Measurements from ENCODE around the gene DNAJC5.

Gene DNAJC5

DNA sequence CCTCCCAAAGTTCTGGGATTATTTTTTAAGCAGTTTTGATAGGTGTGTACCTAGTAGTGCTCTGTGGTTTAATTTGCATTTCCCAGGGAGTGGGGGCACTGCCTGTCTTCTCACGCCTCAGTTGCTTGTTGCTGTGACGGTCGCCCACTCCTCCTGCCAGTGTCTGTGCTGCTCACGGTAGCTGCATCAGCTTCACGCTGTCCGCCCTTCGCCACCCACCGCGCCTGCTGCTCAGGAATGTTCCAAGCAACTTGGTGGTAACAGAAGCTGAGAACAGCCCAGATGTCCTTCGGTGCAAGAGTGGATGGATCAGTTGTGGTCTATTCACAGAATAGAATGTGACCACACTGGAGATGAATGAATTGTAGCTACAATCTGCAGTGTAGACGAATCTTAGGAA is 22.9 kb downstream of the DNAJC5 start:
- no peak overlapping the region for H2AFZ ChIP-seq (ENCODE audit: low read length)
- H4K20me1 ChIP-seq (ENCODE audit: insufficient read depth, low read length) = no peaks in the 10 kb centered on the region
- H3K4me2 ChIP-seq (ENCODE audit: low read length) = peak overlapping the region; percentile 40
- peak overlapping the region; percentile 78 for H3K27ac ChIP-seq (ENCODE audit: low read depth, low read length, poor library complexity, severe bottlenecking)
- H3K79me2 ChIP-seq (ENCODE audit: insufficient read depth, low read length) = peaks cover 16% of the 10 kb centered on the region
- H3K9me2 ChIP-seq (ENCODE audit: low read depth, low read length) = no peaks in the 10 kb centered on the region
- peaks cover 16% of the 10 kb centered on the region; the same call in 1 of the 2 replicates for H3K36me3 ChIP-seq (ENCODE audit: insufficient read depth, low read length)
- H3K4me1 ChIP-seq (ENCODE audit: insufficient read depth, low read length, severe bottlenecking) = peaks cover 30% of the 10 kb centered on the region
- TF ChIP-seq, protein P1, sequence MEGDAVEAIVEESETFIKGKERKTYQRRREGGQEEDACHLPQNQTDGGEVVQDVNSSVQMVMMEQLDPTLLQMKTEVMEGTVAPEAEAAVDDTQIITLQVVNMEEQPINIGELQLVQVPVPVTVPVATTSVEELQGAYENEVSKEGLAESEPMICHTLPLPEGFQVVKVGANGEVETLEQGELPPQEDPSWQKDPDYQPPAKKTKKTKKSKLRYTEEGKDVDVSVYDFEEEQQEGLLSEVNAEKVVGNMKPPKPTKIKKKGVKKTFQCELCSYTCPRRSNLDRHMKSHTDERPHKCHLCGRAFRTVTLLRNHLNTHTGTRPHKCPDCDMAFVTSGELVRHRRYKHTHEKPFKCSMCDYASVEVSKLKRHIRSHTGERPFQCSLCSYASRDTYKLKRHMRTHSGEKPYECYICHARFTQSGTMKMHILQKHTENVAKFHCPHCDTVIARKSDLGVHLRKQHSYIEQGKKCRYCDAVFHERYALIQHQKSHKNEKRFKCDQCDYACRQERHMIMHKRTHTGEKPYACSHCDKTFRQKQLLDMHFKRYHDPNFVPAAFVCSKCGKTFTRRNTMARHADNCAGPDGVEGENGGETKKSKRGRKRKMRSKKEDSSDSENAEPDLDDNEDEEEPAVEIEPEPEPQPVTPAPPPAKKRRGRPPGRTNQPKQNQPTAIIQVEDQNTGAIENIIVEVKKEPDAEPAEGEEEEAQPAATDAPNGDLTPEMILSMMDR (IDR thresholded peaks at IDR 0.05; ENCODE audit: low read length) = no peak
- TF ChIP-seq EZH2 (IDR thresholded peaks at IDR 0.05; ENCODE audit: borderline replicate concordance, low read length) = no peak
- no peaks in the 10 kb centered on the region for H3K9me3 ChIP-seq (ENCODE audit: low read length)
- H3F3A ChIP-seq (ENCODE audit: insufficient read depth, low read length) = no peaks in the 10 kb centered on the region
- peak overlapping the region; percentile 0; the same call in 1 of the 2 replicates for H3K9ac ChIP-seq (ENCODE audit: low read length)
- H3K27me3 ChIP-seq (ENCODE audit: insufficient read depth, low read length) = no peaks in the 10 kb centered on the region
- H3K4me3 ChIP-seq (ENCODE audit: low read depth, low read length, poor library complexity, severe bottlenecking) = no peak overlapping the region

DNA sequence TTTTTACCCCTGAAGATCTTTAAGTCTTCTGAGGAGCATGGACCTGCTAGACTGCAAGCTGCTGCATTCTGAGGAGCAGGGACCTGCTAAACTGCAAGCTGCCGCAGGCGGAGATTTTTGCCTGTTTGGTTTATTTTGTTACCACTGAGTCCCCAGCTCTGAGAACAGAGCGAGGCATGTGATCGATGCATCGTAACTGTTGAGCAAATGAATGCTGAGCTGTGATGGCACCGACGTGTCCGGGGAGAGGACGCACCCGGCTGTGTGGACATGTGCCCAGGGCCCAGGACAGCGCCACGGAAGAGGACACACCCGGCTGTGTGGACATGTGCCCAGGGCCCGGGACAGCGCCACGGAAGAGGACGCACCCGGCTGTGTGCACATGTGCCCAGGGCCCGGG is 24.2 kb downstream of the DNAJC5 start:
- H3K27me3 ChIP-seq (ENCODE audit: insufficient read depth, low read length) = no peaks in the 10 kb centered on the region
- no peaks in the 10 kb centered on the region for H3K9me3 ChIP-seq (ENCODE audit: low read length)
- H3F3A ChIP-seq (ENCODE audit: insufficient read depth, low read length) = no peaks in the 10 kb centered on the region
- H3K27ac ChIP-seq (ENCODE audit: low read depth, low read length, poor library complexity, severe bottlenecking) = peak overlapping the region; percentile 78
- no peak overlapping the region for H3K9ac ChIP-seq (ENCODE audit: low read length)
- H3K4me2 ChIP-seq (ENCODE audit: low read length) = no peak overlapping the region
- H2AFZ ChIP-seq (ENCODE audit: low read length) = no peak overlapping the region
- no peaks in the 10 kb centered on the region for H3K9me2 ChIP-seq (ENCODE audit: low read depth, low read length)
- peaks cover 16% of the 10 kb centered on the region; the same call in 1 of the 2 replicates for H3K36me3 ChIP-seq (ENCODE audit: insufficient read depth, low read length)
- TF ChIP-seq, protein P1 (IDR thresholded peaks at IDR 0.05; ENCODE audit: low read length) = no peak
- TF ChIP-seq EZH2 (IDR thresholded peaks at IDR 0.05; ENCODE audit: borderline replicate concordance, low read length) = no peak
- H3K4me3 ChIP-seq (ENCODE audit: low read depth, low read length, poor library complexity, severe bottlenecking) = no peak overlapping the region
- H3K79me2 ChIP-seq (ENCODE audit: insufficient read depth, low read length) = peaks cover 15% of the 10 kb centered on the region
- no peaks in the 10 kb centered on the region for H4K20me1 ChIP-seq (ENCODE audit: insufficient read depth, low read length)
- peaks cover 24% of the 10 kb centered on the region for H3K4me1 ChIP-seq (ENCODE audit: insufficient read depth, low read length, severe bottlenecking)

DNA sequence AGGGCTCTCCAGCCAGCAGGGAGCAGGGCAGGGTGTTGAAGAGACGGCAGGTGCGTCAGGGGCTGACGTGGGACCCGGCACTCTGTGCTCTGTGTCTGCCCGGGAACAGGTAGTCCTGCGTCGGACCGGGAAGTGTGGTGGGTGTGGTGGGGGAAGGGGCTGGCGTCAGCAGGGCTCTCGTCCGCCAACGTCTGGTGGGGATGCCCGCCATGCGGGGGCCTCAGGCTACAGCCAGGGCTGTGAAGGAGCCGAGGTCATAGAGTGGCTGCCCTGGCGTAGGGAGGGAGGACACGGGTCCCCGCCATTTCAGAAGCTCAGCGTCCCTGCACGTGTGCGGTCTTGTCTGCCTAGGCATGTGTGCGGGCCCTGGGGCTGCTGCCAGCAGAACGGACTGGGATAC is 25.3 kb downstream of the DNAJC5 start:
- TF ChIP-seq EZH2 (IDR thresholded peaks at IDR 0.05; ENCODE audit: borderline replicate concordance, low read length) = no peak
- TF ChIP-seq, protein P1 (IDR thresholded peaks at IDR 0.05; ENCODE audit: low read length) = no peak
- Histone ChIP-seq H3K9me3 (ENCODE audit: low read length) (no peaks in the 10 kb centered on the region), H2AFZ (ENCODE audit: low read length) (no peak overlapping the region), H3K4me1 (ENCODE audit: insufficient read depth, low read length, severe bottlenecking) (peaks cover 24% of the 10 kb centered on the region), H3K4me3 (ENCODE audit: low read depth, low read length, poor library complexity, severe bottlenecking) (no peak overlapping the region), H3F3A (ENCODE audit: insufficient read depth, low read length) (no peaks in the 10 kb centered on the region), H3K27ac (ENCODE audit: low read depth, low read length, poor library complexity, severe bottlenecking) (no peak overlapping the region), H3K4me2 (ENCODE audit: low read length) (no peak overlapping the region), H3K9ac (ENCODE audit: low read length) (no peak overlapping the region), H3K36me3 (ENCODE audit: insufficient read depth, low read length) (peaks cover 12% of the 10 kb centered on the region; the same call in 1 of the 2 replicates), H4K20me1 (ENCODE audit: insufficient read depth, low read length) (no peaks in the 10 kb centered on the region), H3K9me2 (ENCODE audit: low read depth, low read length) (no peaks in the 10 kb centered on the region), H3K79me2 (ENCODE audit: insufficient read depth, low read length) (peaks cover 11% of the 10 kb centered on the region), H3K27me3 (ENCODE audit: insufficient read depth, low read length) (no peaks in the 10 kb centered on the region)
